ACHN (cell line): ENCODE data around the gene SND1.

ENCODE experiments used
- DNase-seq: peaks from one replicate; pipeline ENCODE4 v3.0.0-alpha.2; 2015
- in situ Hi-C: cut with HindIII; loops from 2 replicates; pipeline ENCODE4 v1.10.0; 2017; ENCODE audit warnings: low sequenced_read_pairs, low pct_ligation_motif_present, low pct_unique_long_range_greater_than_20kb

Gene SND1

DNA sequence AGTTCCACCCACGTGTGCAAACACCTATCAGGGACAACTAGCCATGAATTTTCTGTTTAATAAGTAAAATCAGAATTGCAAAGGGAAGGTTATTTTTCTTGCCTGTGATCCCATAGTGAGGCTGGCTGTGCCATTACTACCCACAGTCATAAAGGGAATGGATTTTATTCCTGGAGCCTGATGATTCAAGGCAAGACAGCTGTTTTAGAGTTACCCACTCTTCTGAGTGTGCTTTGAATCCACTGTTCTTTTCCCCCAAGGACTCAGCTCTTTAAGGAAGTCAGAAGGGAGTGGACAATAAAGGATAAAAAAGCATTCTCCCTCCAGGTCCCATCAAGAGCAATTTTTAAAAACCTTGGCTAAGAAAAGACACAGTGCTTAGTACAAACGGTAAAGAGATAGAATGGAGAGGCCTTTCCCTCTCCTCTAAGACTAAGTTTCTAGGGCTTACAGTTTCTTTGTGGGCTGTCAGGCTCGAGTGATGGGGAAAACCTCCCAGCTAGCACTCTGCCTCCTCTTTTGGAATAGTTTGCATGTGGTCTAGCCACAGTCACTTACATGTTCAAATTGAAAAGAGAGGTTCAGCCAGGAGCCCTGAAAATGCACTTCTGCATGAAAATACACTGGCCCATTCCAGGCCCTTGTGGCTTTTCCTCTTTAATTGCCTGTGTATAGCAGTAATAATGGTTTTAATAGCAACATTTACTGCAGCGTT is 384.4 kb downstream of the SND1 start:
- DNase-seq = no peak
- in situ Hi-C loops = no loop called here

DNA sequence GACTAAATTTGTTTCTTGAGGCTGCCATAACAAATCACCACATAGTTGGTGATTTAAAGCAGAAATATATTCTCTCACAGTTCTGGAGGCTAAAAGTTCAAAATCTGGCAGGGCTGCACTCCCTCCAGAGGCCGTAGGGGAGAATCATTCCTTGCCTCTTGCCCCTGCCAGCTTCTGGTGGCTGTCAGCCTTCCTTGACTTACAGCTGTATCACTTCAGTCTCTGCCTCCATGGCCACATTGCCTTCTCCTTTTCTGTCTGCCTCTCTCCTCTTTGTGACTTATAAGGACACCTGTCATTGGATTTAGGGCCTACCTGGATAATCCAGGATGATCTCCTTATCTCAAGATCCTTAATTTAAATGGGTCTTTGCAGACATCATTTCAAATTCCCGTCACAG is 385.1 kb downstream of the SND1 start:
- in situ Hi-C loops = no loop called here
- no peak for DNase-seq

DNA sequence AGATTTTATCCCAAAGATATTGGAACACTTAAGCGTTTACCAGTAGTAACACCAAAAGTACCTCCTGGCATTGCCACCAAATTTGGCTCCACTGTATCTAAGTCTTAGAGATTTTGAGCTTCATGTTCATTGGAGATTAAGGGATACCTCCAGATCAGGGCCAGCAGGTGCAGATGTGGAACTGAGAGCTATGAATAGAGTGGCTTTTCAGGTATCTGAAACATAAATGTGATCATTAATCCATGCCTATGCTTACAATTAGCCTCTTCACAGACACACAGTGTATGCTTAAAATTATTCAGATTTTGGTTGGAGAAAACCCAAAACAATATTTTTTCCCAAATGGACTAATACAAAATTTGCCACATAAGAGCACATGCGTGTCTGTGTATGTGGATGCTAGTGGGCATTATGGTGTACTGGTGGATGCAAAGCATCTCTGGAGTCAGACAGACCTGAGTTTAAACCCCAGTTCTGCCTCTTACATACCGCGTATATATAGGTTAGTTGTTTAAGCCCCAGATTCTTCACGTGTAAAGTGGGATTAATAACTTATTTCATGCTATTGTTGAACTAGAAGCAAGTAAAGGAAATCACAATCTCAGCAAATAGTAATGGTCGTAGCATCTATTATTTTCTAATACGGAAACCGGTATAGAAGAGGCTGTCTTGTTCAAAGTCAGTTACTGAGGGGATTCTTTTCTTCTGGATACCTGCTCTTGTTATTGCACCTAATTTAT is 386.1 kb downstream of the SND1 start:
- in situ Hi-C loops = no loop called here
- DNase-seq = no peak

DNA sequence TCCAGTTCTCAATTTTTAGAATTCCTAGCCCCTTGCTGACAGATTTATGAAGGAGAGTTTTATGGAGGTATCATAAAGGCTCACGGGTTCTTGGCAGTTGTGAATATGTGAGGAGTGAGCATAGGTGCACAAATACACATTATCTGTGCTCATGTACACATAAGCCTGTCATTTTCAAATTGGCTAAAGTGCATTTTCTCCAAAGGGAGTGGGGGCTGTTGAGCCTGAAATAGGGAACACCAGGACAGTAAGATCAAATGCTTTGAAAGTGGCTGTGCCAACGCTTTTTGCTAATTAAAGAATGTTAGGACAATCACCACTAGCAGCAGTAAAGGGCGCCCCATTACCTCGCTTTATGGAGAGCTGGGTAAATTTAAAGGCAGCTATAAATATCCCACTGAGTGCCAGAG is 387.6 kb downstream of the SND1 start:
- DNase-seq = no peak
- in situ Hi-C loops = no loop called here

DNA sequence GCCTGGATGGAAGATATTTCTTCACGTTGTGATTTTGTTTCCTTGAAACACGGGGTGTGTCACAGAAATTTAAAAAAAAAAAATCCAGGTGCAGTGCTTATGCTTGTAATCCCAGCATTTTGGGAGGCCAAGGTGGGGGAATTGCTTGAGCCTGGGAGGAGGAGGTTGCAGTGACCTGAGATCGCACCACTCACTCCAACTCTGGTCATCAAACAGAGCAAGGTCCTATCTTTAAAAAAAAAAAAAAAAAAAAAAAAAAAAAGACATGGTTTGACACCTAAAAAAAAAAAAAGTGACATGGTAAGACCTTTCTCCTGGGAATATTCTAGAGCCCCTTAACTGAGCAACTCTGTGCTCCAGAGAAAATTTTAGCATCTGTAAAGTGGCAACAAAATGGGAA is 388.2 kb downstream of the SND1 start:
- in situ Hi-C loops = loop anchor here (10.0 kb wide), 1 partner anchor 165 kb away; no protein-coding TSS in a partner anchor
- DNase-seq = no peak

DNA sequence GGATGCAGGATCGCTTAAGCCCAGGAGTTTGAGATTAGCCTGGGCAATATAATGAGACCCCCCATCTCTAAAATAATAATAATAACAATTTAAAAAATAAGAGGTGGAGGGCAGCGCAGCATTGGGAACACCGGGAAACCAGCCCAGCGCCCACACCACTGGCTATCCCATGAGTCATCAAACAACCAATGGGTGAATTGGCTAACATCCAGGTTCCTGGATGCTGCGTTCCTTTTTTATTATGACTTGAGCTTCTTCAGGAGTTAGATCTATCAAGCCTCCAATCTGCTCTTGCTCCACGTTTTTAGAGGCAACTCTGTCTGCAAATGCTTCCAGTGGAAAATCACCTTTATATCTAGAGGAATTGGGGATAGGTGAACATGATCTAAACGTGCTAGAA is 389.2 kb downstream of the SND1 start:
- in situ Hi-C loops = loop anchor here (10.0 kb wide), 1 partner anchor 164 kb away; no protein-coding TSS in a partner anchor
- peak; percentile 85 for DNase-seq

DNA sequence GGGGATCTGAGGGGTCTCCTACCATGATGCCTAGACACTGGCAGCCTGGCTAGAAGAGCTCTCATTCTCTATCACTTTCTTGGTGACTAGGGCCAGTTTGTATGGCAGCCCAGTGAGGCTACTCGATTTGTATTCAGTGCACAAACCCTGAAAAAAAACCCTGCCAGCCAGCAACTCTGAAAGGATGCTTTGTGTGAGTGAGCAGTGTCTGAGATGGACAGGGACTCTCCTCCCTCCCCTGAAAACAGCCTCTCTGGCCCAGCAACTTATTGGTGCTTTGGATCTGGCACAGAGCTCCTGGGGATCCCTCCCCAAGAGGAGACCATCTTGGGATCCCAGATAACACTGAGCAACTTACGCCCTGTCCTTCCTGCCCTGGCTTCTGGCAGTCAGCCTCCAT is 390.0 kb downstream of the SND1 start:
- in situ Hi-C loops = loop anchor here (10.0 kb wide), 1 partner anchor 163 kb away; no protein-coding TSS in a partner anchor
- DNase-seq = no peak

DNA sequence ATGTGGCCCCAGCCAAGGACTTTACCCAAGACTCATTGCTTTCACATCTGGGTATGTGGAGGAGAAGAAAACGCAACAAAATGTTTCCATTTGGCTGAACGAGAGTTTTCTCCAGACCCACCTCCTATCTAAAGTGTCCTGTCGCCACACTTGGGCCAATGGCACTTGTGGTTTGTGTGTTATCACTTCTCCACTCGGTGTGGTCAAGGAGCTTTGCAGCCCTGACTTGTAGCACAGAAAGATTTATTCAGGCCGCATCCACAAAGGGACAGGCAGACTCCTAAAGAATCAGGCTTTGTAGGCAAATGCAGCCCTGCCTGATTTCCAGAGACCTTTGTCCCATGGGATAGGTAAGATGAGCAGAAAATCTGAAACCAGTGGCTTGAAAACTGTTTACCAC is 392.1 kb downstream of the SND1 start:
- no peak for DNase-seq
- in situ Hi-C loops = loop anchor here (10.0 kb wide), 1 partner anchor 161 kb away; no protein-coding TSS in a partner anchor

DNA sequence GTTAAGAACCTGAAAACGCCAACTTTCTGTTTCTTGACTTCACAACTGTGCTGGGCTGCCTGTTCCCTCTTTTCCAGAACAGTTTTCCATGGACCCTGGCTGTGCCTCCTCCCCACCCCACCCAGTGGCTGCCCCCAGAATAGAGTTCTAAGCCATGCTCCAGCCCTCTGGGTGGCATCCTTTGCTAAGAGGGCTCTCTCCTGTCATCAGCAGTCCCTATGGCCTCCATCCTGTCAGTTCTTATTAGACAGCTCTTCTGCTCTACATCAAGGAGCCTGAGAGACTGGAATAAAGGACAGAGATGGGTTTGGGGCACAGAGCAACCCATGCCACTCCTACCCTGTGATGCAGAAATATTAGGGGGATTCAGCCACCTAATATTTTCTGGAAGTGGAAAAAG is 393.2 kb downstream of the SND1 start:
- in situ Hi-C loops = loop anchor here (10.0 kb wide), 1 partner anchor 160 kb away; no protein-coding TSS in a partner anchor
- DNase-seq = no peak

DNA sequence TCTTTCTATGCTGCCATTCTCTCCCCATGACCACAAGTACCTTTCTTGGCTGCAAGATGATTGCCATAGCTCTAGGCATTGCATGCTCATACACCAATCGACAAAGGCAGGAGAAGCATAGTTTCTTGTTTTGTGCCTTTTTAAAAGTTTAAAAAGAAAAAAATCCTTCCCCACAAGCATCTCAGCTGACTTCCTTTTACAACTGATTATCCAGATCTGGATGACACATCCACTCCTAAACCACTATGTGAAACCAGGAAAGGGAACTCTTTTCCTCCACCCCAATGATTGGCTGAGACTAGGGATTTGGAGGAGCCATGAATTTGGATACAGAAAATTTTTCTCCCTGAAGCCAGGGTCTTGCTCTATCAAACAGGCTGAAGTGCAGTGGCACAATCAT is 393.8 kb downstream of the SND1 start:
- in situ Hi-C loops = loop anchor here (10.0 kb wide), 1 partner anchor 159 kb away; no protein-coding TSS in a partner anchor
- peak; percentile 67 for DNase-seq

DNA sequence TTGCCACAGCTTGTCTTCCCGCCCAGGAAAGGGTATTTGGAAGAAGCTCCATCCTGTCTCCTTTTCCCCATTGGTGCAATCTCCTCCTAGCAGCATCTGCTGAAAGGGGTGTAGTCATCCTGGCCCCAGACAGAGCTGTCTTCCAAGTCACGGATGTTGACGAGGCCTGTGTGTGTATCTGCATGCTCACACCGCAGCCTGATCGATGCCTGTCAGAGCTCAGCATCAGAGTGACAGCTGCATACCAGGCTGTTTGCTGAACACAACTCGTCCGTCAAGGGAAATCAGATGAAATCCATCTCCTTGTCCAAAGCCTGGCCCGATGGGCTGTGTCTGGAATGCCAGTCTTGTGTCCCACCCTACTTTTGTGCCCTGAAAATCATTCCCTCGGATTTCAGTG is 400.4 kb downstream of the SND1 start:
- in situ Hi-C loops = no loop called here
- no peak for DNase-seq

DNA sequence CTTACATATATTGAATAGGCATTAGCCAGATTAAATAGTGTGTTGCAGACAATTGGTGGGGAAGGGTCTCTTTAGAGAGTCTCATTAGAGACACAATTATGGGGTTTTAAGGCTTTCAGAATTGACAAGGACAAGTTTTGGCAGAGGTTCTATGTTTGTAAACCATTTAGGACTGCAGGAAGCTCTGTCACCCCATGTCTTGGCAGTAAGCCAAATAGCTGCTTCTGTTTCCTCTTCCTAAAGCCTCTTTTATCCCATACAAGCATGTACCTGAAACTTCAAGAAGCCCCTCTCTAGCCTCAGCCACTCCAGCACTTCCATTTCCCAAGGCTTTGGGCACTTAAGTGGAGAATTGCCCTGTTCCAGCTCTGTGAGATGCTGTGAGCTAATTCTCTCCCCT is 401.0 kb downstream of the SND1 start:
- in situ Hi-C loops = no loop called here
- DNase-seq = peak; percentile 23

DNA sequence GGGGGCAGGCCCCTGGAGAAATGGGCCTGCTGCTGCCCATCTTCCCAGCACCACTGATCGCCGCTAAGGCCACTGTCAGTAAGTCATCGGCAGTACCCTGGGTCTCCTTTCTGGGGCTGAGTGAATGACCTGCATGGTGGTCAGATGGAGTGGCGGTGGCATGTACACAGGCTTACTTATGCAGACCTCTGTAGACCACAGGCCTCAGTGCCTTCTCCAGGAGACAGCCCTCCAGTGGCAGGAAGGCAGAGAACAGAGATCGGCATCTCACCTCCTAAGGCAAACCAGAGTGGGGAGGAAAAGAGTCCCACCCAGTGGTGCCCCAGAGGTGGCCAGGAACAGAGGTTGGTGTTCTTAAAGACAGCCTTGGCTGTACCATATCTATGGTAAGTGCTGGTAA is 402.0 kb downstream of the SND1 start:
- DNase-seq = no peak
- in situ Hi-C loops = no loop called here

DNA sequence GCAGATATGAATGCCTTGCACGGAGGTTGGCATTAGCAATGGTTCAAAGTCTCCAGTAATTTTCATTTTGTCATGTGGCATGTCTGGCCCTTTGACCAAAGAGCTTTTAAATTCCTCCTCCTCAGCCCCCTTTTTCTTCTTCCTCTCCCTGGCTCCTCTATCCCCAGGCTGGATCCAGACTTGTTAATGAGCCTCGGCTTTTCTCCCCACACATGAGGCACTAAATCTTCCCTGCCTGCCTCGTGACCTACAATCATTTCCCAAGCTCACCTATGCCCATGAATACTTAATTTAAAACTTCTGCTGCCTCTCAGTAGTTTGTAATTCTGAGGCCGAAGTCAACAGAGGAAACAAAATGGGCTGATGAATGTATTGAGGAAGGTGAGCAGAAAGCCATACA is 402.5 kb downstream of the SND1 start:
- in situ Hi-C loops = no loop called here
- no peak for DNase-seq

DNA sequence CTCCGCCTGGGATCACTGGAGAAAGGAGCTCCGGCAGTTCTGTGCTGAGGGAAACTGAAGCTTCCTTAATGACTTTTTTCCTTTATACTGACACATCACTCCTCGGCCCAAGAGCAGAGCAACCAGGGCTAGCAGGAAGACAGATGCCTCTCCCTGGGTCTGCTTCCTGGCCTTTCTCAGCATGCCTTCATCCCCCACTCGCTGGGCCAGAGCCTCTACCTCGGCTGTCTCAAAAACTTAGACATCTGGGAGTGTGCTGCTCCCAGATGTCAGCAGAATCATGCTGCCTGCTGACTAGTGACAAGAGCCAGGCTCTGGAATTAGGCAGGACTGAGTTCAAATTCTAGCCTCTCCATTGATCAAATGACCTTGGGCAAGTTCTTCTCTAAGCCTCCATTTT is 403.6 kb downstream of the SND1 start:
- in situ Hi-C loops = no loop called here
- no peak for DNase-seq

DNA sequence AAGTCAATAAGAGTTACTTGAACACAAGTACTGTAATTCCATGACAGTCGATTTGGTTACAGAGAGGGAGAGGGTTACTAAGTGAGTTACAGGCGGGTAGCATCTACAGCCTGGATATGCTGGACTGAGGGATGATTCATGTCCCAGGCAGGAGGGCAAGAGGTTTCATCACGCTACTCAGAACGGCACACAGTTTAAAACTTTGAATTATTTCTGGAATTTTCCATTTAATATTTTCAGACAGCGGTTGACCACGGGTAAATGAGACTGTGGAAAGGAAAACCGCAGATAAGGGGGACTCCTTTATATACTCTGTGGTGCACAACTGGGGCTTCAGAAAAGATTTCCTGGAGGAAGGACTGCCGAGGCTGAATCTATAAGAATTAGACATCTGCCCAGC is 404.9 kb downstream of the SND1 start:
- peak; percentile 81 for DNase-seq
- in situ Hi-C loops = no loop called here

DNA sequence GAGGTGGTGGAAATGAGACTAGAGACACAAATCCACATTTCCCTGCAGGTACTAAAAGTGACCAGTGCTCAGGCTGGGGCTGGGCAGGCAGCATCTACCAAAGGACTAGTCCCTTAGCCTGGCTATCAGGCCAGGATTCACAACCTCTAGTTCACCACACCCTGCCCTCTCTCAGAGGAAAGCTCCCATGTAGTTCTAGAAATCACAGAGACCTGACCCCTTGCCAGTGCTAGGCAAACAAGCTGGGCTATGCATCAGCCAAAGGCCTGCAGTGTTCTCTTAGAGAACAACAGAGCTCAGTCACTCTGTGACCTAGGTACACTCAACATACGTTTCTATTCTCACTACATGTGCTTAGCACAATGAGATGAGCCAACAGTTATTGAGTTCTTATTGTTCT is 405.9 kb downstream of the SND1 start:
- in situ Hi-C loops = no loop called here
- no peak for DNase-seq

DNA sequence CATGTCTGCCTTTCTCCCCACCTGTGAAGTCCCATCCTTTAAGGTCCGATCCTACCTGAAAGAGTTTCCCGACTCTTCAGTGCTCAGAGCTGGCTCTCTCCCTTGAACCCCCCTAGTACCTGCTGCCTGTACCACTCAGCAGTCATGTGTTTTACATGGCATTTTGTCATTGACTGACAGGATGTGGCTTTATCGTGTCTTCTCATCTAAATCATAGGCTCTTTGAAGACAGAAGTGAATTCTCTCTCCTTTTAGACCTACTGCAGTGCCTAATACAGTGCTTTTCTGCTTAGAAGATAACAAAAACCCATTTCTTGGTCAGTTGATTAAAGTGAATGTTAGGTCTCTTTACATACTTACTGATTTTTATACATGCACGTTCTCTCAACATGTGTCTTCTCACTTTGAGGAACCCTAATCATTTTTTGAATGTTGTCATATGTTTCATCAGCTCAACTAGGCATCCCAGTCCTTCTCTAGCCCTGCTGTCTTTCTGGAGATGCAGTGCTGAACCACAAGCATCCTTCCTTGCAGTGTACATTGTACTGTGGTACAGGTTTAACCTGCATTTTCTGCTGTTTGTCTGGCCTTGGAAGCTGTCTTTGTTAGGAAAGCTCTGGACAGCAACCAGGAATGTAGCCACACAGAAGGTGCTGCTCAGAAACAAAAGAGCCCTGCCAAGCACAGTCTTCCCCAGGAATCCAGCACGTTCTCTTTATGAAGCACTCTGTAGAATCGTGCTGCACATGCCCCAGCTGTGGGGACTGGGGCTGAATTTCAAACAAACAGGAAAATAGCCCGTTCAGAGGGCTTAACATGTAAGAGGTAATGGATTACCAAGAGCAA is 407.4 kb downstream of the SND1 start:
- DNase-seq = no peak
- in situ Hi-C loops = no loop called here

DNA sequence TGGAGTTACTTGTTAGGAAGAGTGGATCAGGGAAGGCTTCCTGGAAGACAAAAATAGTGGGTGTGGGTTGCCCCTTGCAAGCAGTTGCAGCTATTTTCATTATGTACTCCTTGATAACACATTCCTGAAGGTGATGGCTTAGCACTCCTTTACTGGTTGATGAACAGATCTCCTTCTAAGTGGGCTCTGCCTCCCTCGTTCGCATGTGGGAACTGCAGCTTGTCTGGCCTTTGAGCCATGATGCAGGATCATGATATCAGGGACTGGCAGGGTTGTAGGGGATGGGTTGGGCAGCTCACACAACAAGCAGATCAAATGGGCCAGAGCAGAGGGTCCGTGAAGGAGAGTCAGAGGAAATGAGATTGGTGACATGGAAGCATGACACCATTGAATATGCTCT is 408.0 kb downstream of the SND1 start:
- DNase-seq = no peak
- in situ Hi-C loops = no loop called here
